ENCODE results near the gene PTH2.

DNA sequence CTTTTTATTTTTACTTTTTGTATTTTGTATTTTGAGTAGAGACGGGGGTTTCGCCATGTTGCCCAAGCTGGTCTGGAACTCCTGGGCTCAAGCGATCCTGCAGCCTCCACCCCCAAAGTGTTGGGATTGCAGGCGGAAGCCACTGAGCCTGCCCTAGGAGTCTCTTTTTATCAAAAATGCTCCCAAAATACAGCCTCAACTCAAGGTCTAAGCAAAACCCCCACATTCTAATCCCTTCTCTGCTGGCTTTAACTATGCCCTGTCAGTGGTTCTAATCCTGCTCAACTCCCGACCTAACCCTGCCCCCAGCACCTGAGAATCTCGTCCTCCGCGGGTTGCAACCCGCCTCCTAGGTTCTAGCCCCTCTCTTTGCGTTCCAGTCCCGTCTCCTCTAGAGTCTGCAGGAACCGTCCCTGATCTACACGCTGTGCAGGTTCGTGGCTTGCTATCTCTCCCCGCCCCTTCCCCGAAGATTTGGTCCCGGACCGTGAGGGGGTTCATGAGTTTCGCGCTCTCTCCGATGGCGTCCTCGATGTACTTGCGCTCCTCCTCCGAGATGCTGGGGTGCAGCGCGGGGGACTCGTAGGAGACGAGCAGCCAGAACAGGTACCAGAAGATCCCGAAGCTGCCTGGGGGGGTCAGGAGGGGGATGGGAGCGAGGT is 10.1 kb upstream of the PTH2 start:
- TF ChIP-seq, protein P1, sequence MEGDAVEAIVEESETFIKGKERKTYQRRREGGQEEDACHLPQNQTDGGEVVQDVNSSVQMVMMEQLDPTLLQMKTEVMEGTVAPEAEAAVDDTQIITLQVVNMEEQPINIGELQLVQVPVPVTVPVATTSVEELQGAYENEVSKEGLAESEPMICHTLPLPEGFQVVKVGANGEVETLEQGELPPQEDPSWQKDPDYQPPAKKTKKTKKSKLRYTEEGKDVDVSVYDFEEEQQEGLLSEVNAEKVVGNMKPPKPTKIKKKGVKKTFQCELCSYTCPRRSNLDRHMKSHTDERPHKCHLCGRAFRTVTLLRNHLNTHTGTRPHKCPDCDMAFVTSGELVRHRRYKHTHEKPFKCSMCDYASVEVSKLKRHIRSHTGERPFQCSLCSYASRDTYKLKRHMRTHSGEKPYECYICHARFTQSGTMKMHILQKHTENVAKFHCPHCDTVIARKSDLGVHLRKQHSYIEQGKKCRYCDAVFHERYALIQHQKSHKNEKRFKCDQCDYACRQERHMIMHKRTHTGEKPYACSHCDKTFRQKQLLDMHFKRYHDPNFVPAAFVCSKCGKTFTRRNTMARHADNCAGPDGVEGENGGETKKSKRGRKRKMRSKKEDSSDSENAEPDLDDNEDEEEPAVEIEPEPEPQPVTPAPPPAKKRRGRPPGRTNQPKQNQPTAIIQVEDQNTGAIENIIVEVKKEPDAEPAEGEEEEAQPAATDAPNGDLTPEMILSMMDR (IDR thresholded peaks at IDR 0.05) = no peak
- no peak for TF ChIP-seq POLR2A (IDR thresholded peaks at IDR 0.05)

Measured in body of pancreas (tissue), 4 donors.